D341Med (cell line): ENCODE results near the gene CACNB3.
"Not testable (repeated sequence)": the region's sequence is repeated elsewhere in the genome, so short reads cannot be mapped to it uniquely, and the experiment has no call there.

Experiments used
- DNase-seq: peaks from one replicate; pipeline ENCODE4 v3.0.0; 2012; ENCODE audit warnings: low spot score

CACNB3 gene

GRCh38 chr12:48818831-48819590, 715 bp downstream of the CACNB3 start:
- DNase-seq, result peak; percentile 71

- DNase-seq, result no peak
These were observed 1.9 kb downstream of the CACNB3 start for GRCh38 chr12:48819986-48820725.

- DNase-seq, result no peak
These were observed 3.8 kb downstream of the CACNB3 start for GRCh38 chr12:48822139-48822538.

GRCh38 chr12:48822711-48823110, 4.4 kb downstream of the CACNB3 start:
- DNase-seq, result no peak

- no peak for DNase-seq
These were observed 5.0 kb downstream of the CACNB3 start for GRCh38 chr12:48823281-48823680.

- DNase-seq, result no peak
These were observed 5.8 kb downstream of the CACNB3 start for GRCh38 chr12:48824112-48824511.

GRCh38 chr12:48824905-48825304, 6.6 kb downstream of the CACNB3 start:
- DNase-seq, result no peak

- no peak for DNase-seq
These were observed 8.0 kb downstream of the CACNB3 start for GRCh38 chr12:48826209-48826855.

GRCh38 chr12:48827026-48827425, 8.7 kb downstream of the CACNB3 start:
- DNase-seq, result no peak

GRCh38 chr12:48827513-48828096, 9.3 kb downstream of the CACNB3 start:
- no peak for DNase-seq

- no peak for DNase-seq
These were observed 10.0 kb downstream of the CACNB3 start for GRCh38 chr12:48828293-48828692.

GRCh38 chr12:48828841-48829575, 10.7 kb downstream of the CACNB3 start:
- DNase-seq, result no peak

GRCh38 chr12:48831257-48831656, 13.0 kb downstream of the CACNB3 start:
- no peak for DNase-seq

GRCh38 chr12:48832321-48833060, 14.2 kb downstream of the CACNB3 start:
- no peak for DNase-seq

- DNase-seq, result no peak
These were observed 19.8 kb downstream of the CACNB3 start for GRCh38 chr12:48838048-48838447.

GRCh38 chr12:48842021-48842420, 23.7 kb downstream of the CACNB3 start:
- DNase-seq, result not testable (repeated sequence)

GRCh38 chr12:48851883-48852733, 33.8 kb downstream of the CACNB3 start, which contains the start of gene DDX23:
Gene DDX23, minus strand, starts transcription at chr12:48852163. Its CDS starts 6,381 bp downstream, at chr12:48845782.
- DNase-seq, result peak; percentile 98

GRCh38 chr12:48852734-48853688, 34.7 kb downstream of the CACNB3 start:
- peak; percentile 67 for DNase-seq

- DNase-seq, result no peak
These were observed 36.2 kb downstream of the CACNB3 start for GRCh38 chr12:48854488-48854887.
